Stimulated activated CD4-positive, alpha-beta T cell treated with anti-CD3 and anti-CD28 coated beads, Interleukin-15, amount 100 ng/mL, for 24 hours (primary cell): Measurements from ENCODE around the gene SFMBT2.
"Not testable (repeated sequence)": the region's sequence is repeated elsewhere in the genome, so short reads cannot be mapped to it uniquely, and the experiment has no call there.

Source experiments
- DNase-seq: peaks from one replicate; pipeline ENCODE4 v3.0.0-alpha.2; 2020

Gene SFMBT2

DNA sequence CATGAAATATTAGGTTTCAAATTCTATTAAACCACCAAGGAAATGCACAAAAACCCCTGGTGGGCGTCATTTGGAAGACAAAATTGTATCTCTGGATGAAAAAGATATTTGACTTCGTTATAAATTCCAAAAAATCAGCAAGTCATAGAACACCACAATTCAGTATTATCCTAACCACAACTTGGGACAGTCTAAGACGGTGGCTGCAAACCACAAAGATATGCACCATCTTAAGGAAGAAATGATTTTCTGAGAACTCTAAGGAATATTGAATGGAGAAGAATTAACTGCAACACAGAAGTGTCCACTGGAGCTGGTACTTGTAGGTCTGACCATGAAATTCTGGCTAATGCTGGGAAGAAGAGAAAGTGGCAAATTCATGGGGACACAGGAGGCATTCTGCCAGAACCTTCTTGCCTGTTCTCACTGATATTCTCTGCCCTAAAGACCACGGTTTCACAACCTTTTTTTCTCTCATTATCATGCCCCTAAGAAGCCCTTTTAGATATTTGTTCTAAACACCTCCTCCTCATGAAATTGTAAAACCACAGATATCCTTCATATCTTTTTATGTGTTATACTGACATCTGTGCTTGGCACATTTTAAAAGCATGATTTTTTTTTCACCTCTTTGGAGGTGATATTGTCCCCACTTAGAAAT is 92.9 kb downstream of the SFMBT2 start:
- DNase-seq: no peak

DNA sequence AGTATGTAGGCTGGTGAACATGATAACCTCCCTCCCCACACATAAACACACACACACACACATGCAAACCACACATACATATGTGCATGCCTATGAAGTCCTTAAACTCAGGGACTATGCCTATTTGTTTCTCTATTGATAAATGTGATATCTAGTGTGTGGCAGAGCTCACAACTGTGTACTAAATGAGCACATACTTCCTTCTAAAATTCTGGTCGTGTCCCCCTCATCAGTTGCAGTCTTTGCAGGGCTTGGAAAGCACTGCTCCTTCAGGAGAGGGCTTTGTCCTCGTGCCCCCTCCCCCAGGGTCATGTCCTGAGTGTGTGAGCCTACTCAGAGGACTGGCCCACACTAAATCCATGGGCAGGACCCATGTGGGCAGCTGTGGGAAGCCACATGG is 94.0 kb downstream of the SFMBT2 start:
- DNase-seq: no peak

DNA sequence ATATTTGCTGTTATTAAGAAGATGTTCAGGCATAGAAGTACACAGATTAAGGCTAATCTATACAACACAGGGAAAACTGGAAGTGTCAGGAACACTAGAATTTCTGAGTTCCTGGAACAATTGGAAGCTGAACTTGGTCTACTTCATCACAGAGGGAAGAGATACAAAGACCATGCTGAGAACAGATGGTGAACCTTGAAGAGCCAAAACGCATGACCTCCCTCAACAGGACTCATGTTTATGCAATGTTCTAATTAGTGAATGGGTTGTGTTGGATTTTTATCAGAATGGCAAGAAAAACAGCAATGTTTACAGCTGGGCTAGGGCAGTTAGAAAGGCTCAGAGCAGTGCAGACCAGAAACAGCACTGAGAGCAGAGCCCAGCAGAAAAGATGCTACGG is 94.9 kb downstream of the SFMBT2 start:
- DNase-seq: no peak

DNA sequence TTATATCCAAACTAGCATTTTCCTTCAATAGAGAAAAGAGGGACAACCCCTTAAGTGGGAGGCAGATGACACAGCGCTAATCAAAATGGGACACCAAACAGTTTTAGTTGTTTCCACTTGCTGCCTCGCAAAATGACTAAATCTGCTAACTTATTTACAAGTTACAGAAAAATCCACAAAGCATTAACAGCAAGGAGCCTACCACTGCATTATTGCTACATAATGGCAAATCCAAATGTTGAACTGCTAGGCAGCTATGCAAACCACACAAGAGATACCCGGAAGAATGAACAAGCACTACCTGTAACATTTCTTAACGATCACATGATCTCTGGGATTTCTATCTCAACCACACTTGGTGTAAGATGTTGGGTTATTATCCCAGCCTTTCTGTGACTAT is 96.7 kb downstream of the SFMBT2 start:
- peak; percentile 34 for DNase-seq

DNA sequence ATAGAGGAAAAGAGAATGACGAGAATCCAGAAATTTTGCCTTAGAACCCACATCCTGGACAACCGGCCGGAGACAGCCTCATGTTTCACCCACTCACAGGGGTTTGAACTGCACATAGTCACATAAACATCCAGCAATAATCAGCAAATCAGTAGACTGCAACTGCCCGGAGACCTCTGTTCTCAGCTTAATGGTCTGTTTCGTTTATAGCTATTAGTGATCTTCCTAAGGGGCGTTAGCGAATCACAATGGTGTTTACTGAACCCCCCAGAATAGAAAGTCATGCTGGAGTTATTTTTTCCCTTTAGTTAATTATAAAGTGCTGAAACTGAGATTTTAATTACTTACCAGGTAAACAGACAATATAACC is 98.4 kb downstream of the SFMBT2 start:
- no peak for DNase-seq

DNA sequence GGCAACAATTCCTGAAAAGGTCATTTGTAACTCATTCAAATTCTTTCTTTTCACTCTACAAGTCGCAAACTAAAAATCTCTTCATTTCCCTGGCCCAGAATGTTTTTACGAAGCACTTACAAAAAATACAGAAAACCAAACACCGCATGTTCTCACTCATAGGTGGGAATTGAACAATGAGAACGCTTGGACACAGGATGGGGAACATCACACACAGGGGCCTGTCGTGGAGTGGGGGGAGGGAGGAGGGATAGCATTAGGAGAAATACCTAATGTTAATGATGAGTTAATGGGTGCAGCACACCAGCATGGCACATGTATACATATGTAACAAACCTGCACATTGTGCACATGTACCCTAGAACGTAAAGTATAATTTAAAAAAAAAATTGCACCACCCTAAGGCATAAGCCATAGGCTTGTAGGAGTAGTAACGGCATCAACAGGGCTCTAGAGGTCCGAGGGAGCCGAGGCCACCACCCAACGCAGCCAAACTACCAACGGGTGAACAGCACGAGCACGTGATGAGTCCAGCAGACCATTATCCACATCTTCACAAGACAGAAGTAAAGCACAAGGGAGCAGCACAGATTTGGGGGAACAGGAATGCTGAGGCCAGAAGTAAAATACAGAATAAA is 98.9 kb downstream of the SFMBT2 start:
- DNase-seq: not testable (repeated sequence)

DNA sequence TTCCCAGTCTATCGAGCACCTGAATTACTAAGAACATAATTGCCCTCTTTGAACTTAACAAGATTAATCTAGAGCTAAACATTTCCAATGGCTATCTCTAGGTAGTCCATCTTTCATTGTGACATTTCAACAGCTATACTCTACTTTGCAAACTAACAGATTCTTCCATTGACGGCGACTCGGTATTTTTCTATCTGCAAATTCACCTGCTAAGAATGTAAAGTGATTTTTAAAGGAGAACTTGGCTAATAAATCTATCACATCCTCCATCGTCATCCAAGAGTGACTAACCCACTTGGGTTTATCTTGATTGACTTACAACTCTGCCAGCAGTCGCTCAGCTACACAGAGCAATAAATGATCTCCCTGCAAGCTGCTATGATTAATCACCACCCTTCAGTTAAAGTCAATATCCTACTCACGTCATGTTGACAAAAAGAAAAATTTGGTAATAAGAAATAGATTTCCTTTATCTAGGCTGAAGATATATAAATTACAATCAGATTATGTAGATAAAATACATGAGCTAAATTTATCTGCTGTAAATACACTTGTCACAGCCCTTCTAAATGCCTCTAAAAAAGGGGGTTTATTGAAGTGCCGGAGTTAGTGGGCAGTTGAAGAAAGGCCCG is 99.5 kb downstream of the SFMBT2 start:
- no peak for DNase-seq

DNA sequence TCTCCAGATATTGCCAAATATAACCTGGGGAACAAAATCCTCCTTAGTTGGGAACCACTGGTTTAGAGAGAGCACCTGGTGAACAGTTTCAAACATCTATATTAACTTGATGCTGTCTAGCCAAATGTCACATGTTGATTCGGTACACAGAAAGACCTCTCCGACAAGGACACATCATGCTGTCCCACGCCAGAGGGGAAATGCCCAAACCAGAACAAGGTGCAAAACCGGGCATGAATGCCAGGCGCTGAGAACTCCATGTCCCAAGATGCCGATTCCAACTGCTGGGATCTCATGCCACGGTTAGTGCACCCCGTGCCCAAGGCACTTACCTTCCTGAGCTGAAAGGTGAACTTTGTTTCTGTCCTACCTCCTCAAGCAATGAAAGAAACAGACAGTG is 100.8 kb downstream of the SFMBT2 start:
- DNase-seq: no peak

DNA sequence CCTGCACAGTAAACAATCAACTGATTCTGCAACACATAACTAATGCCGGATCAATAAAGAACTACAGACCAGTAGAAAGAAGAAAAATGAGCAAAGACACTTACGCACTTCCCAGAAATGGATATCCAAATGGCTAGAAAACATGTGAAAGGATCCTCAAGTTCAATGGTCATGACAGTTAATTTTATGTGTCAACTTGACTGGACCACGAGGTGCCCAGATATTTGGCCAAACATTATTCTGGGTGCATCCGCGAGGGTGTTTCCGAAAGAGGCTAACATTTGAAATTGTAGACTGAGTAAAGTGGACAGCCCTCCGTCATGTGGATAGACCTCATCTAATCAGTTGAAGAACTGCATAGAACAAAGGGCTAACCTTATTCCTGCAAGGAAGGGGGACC is 102.0 kb downstream of the SFMBT2 start:
- no peak for DNase-seq

DNA sequence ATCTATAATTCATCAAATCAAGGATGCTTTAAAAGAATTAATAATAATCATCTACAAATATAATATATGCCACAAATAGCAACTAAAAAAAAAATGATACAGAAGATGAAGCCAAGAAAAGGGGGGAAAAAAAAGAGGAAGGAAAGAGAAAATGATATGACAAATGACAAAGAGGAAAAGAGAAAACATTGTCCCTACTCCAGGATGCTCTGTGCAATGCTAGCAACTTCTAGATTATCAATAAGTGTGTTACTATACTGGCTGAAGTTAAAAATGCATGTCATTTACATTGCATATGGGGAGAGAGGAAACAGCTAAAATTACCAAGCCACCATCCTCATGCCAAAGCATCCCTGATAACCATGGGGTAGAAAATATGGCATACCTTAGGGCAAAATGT is 104.2 kb downstream of the SFMBT2 start:
- DNase-seq: no peak

DNA sequence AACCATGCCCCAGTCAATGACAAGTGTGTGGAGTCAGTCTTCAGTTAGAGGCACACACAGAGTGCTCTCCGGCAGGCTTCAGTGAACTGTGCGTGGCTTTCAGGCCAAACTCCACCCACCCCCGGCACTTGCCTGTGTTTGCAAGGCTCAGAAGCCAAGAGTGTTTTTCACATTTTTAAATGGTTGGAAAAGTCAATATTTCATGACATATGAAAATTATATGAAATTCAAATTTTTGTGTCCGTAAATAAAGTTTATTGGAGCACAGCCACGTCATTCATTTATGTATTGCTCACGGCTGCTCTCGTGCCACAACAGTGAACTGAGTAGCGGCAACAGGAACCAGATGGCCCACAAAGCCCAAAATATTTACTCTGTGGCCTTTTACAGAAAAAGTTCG is 104.7 kb downstream of the SFMBT2 start:
- DNase-seq: no peak

DNA sequence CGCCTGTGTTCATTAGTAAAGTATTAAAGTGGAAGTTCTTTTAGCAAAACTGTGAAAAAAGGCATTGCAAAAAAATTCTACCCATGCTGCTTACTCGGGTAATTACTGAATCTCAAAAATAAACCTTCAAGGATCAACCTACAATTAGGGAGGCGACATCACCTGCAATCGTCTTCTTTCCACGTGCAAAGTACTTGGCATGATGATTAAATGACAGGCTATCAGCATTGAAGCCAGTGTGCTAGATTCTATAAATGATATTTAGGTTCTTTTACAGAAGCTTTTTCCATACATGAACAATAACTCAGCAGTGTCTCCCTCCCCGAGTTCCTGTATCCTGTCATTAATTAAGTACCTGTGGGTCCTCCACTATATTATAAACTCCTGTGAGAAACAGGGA is 105.8 kb downstream of the SFMBT2 start:
- DNase-seq: no peak

DNA sequence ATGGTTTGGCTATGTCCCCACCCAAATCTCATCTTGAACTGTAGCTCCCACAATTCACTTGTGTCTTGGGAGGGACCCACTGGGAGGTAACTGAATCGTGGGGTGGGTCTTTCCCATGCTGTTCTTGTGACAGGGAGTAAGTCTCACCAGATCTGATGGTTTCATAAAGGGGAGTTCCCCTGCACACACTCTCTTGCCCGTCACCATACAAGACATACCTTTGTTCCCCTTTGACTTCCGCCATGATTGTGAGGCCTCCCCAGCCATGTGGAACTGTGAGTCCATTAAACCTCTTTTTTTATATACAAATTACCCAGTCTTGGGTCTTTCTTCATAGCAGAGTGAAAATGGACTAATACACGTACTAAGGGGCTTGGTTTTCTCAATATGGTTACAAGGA is 106.7 kb downstream of the SFMBT2 start:
- no peak for DNase-seq

DNA sequence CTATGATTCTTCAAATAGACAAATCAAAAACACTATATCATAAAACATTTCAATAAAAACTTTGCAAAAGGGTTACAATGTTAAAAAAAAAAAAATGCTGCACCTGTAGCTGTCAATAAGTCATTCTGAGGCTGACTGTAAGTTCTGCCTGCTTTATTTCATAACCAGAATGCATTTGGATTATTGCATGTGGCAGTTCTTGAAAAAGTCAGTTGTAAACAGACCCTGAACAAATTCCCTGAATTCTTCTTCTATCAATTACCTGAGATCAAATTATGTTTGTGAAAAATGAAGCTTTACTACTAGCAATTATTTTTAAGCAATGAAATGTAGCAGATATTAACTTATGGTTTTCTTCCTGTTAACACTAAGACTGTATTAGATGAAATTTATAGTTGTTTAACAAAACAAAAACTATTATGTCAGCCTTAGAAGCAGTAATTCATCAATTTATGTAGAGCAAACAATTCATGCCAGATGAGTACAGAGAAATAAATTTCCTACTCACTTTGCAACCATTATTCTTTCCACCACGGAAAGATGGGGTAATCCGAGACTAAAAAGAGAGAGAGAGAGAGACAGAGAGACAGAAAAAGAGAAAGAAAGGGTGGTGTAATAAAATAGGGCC is 107.8 kb downstream of the SFMBT2 start:
- DNase-seq: no peak

DNA sequence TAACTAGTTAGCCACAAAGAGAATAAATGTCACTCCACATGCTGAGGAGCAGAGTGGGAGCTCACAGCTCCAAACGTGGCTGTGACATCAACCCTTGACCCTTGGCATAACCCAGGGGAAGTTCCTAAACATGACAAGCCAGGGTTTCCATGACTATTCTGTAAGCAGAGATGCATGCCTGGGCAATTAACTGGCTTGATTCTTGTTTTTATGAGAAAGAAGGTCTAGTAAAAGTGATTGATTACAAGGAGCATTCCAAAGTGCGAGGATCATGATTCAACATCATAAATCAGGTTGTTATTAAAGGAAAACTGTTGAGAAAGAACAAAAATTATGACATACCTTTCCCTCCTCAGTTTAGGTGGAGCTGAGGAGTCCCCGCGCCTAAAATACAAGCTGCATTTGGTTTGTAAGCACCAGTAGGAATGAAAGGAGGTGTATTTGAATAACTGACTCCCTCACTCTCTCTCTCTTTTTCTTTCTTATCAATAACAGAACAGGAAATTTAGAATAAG is 108.4 kb downstream of the SFMBT2 start:
- DNase-seq: no peak

DNA sequence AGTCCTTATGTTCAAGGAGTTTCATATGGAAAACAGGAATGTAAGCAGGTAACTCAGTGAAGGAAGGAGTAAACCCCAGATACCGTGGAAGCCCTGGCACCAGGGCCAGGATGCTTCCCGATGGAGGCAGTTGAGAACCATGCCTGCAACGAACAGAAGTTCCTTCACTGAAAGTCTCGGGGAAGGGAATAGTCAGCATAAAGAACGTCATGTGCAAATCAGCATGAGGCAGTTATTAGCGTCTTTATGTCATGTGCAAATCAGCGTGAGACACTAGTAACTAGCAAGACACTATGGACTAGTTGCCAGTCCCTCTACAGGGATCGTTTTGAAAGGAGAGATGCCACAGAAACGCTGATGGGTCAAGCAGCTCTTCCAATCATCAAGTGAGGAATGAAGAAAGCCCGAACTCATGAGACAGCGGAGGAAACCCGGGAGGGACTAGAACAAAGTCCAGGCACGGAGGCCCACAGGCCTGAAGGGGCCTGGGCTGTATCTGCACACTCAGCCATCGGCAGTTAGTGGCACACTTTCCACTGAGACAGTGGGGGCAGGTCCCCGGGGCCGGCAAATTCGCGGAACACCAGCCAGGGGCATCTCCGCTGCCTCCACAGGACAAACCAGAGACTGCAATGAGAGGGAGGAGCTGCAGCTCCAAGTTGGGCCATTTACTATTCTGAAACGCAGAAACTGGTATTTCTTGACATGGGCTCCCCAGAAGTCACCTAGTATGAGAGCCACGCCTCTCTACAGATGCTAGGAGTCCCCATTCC is 109.6 kb downstream of the SFMBT2 start:
- DNase-seq: no peak

DNA sequence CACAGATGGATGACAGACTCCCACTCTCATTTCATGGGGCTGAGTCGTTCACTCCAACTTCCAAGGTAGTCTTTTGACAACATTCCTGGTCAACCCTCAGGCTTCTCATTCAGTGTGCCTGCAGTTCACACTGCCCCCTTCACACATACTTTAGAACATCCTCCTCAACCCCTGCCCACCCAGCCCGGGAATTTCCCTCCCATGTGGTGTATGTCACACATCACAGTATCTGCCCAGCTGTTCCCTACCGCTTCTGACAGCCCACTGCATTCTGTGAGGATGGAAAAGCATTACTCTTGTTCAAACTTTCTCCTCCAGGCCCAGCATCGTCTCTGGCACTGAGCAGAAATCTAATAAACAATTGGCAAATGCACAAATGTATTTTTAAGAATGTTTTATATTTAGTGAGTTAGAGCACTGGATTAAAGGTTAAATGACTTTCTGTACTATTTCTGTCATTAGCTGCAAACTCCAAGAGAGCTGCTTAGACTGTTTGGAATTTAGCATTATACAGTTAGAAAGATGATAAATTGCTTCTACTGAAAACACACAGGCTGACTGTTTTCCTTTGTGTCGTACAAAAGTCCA is 110.4 kb downstream of the SFMBT2 start:
- no peak for DNase-seq

DNA sequence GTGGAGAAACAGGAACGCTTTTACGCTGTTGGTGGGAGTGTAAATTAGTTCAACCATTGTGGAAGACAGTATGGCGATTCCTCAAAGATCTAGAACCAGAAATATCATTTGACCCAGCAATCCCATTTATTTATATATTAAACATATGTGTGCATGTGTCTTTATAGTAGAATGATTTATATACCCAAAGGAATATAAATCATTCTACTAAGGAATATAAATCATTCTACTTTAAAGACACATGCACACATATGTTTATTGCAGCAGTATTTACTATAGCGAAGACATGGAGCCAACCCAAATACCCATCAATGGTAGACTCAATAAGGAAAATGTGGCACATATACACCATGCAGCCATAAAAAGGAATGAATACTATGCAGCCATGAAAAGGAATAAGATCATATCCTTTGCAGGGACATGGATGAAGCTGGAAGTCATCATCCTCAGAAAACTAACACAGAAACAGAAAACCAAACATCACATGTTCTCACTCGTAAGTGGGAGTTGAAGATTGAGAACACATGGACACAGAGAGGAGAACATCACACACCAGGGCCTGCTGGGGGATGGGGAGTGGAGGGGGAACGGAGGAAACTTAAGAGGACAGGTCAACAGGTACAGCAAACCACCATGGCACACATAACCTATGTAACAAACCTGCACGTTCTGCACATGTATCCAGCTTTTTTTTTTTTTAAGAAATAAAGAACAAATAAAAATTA is 111.1 kb downstream of the SFMBT2 start:
- DNase-seq: not testable (repeated sequence)

DNA sequence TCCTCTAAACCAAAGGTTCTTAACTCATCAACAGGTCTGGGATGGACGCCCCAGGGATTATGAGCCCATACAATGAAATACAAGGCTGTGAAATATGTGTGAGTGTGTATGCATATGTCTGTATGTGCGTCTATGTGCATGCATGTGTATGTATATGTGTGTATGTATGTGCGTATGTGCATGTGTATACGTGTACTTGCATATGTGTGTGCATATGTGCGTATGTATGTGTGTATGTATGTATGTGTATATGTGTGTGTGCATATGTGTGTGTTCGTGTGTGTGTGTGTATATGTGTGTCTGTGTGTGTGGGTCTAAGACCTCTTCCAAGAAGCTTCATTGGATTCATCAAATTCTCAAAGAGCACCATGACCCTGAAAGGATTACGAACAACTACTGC is 112.3 kb downstream of the SFMBT2 start:
- DNase-seq: no peak

DNA sequence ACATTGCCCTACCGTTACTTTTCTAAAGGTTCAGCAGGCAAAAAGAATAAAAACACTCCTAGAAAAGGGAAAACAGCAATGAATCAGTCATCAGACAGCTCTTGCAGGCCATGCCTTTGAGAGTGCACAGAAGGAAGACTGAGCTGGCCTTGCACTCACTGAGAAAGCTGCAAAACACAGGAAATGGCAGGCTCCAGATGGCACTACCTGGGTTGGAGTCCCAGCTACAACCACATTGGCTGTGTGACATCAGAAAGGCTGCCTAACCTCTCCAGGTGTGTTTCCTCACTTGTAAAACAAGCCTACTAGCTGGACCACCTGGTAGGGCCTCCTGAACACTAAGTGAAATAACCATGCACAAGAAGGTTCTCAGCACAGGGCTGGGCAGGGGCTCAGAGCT is 113.7 kb downstream of the SFMBT2 start:
- no peak for DNase-seq

DNA sequence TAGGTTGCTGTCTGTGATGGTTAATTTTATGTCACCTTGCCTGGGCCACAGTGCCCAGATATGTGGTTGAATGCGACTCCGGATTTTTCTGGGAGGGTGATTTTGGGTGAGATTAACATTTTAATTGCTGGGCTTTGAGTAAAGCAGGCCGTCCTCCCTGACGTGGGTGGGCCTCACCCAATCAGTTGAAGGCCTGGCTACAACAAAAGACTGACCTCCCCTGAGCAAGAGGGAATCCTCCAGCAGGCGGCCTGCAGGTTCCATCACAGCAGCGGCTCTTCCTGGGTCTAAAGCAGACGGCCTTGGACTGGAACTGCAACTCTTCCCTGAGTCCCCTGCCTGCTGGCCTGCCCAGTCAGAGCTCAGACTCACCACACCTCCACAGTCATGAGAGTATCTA is 114.2 kb downstream of the SFMBT2 start:
- DNase-seq: no peak

DNA sequence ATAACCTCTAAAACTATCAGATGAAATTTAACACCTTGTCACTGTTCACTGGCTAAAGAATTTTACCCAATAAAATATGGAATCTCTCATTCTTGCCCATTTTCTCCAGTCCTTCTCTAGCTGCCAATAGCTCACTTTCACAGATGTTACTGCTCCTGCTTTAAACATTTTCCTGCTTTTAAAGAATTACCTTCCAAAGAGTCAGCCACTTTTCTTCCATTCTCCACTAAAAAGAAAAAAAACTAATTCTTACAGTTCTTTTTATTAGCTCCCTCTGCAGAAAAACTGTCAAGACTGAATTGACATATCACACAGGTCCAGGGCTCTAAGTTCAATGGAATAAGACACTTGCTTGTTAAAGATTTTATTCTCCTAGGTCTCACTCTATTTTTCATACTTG is 114.8 kb downstream of the SFMBT2 start:
- DNase-seq: no peak
